Lower leg skin (tissue), 3 donors: ENCODE results near the gene KIF2A.

ENCODE experiments used
- POLR2A ChIP-seq, 2 donors: fragments of 450-650 bp; IDR thresholded peaks; one replicate each; pipeline ENCODE4 v1.6.1; 2016 to 2017; ENCODE audit warnings: antibody characterized with exemption in 2 of 2, mild to moderate bottlenecking in 1 of 2, moderate library complexity in 1 of 2
- TF ChIP-seq, protein P1 (sequence below), 3 donors: fragments of 450-650 bp; IDR thresholded peaks; one replicate each; pipeline ENCODE4 v1.5.1; 2016; ENCODE audit warnings: antibody characterized with exemption in 3 of 3, mild to moderate bottlenecking in 3 of 3, moderate library complexity in 2 of 3

- no peak for TF ChIP-seq POLR2A (IDR thresholded peaks at IDR 0.05)
- TF ChIP-seq, protein P1, sequence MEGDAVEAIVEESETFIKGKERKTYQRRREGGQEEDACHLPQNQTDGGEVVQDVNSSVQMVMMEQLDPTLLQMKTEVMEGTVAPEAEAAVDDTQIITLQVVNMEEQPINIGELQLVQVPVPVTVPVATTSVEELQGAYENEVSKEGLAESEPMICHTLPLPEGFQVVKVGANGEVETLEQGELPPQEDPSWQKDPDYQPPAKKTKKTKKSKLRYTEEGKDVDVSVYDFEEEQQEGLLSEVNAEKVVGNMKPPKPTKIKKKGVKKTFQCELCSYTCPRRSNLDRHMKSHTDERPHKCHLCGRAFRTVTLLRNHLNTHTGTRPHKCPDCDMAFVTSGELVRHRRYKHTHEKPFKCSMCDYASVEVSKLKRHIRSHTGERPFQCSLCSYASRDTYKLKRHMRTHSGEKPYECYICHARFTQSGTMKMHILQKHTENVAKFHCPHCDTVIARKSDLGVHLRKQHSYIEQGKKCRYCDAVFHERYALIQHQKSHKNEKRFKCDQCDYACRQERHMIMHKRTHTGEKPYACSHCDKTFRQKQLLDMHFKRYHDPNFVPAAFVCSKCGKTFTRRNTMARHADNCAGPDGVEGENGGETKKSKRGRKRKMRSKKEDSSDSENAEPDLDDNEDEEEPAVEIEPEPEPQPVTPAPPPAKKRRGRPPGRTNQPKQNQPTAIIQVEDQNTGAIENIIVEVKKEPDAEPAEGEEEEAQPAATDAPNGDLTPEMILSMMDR (IDR thresholded peaks at IDR 0.05), result no peak
Measured at GRCh38 chr5:62305715-62306322, at the start of gene KIF2A.
